Keratinocyte (primary cell): Measurements from ENCODE around the gene SYDE2. TPM values are rescaled to one million over a fixed set of nuclear protein-coding genes. Genes with fewer than 3 reads are reported as not detected.

Experiments
- DNase-seq: peaks from one replicate; pipeline ENCODE4 v3.0.0-alpha.2; 2011; ENCODE audit warnings: low read depth, missing footprints, low spot score
- FAIRE-seq: peaks from 2 replicates; lab custom pipeline; 2011; peaks lifted over from hg19 to GRCh38; lab: Jason Lieb, UNC
- H2AFZ ChIP-seq: 2 replicates; pipeline ENCODE4 v1.6.0; 2012; ENCODE audit warnings: low read length, control low read depth, inconsistent platforms; ENCODE audit not compliant: control insufficient read depth
- H3K27ac ChIP-seq: 2 replicates; pipeline ENCODE4 v1.5.1; 2011; ENCODE audit warnings: low read length; ENCODE audit not compliant: control insufficient read depth, insufficient read depth
- H3K27me3 ChIP-seq: 3 replicates; pipeline ENCODE4 v1.6.0; 2011; ENCODE audit warnings: low read length; ENCODE audit not compliant: control insufficient read depth, insufficient read depth; ENCODE audit errors: extremely low read depth
- H3K36me3 ChIP-seq, 2 experiments: 2 replicates in 1 of 2; 3 replicates in 1 of 2; pipeline ENCODE4 v1.5.1; 2011; ENCODE audit warnings: low read length in 2 of 2, mild to moderate bottlenecking in 1 of 2; ENCODE audit not compliant: control insufficient read depth in 2 of 2, insufficient read depth in 2 of 2; ENCODE audit errors: extremely low read depth in 1 of 2
- H3K4me1 ChIP-seq: 3 replicates; pipeline ENCODE4 v1.5.1; 2011; ENCODE audit warnings: low read length; ENCODE audit not compliant: control insufficient read depth, insufficient read depth; ENCODE audit errors: extremely low read depth
- H3K4me2 ChIP-seq: 3 replicates; pipeline ENCODE4 v1.6.0; 2011; ENCODE audit warnings: low read depth, low read length; ENCODE audit not compliant: control insufficient read depth, insufficient read depth; ENCODE audit errors: extremely low read depth
- H3K4me3 ChIP-seq, 3 experiments: fragments of 200-600 bp in 1 of 3; sonication (generic) in 1 of 3; 2 replicates in 2 of 3; 3 replicates in 1 of 3; pipeline ENCODE4 v1.5.1; 2011 to 2016; ENCODE audit warnings: low read length in 3 of 3, mild to moderate bottlenecking in 3 of 3, control low read depth in 2 of 3, inconsistent platforms in 1 of 3, low read depth in 1 of 3, mixed read lengths in 1 of 3, mixed run types in 1 of 3, moderate library complexity in 1 of 3; ENCODE audit not compliant: control insufficient read depth in 2 of 3, insufficient read depth in 2 of 3; ENCODE audit errors: extremely low read depth in 1 of 3
- H3K79me2 ChIP-seq: 2 replicates; pipeline ENCODE4 v1.6.0; 2012; ENCODE audit warnings: low read length; ENCODE audit not compliant: control insufficient read depth, insufficient read depth
- H3K9ac ChIP-seq: 3 replicates; pipeline ENCODE4 v1.6.0; 2011; ENCODE audit warnings: low read length; ENCODE audit not compliant: control insufficient read depth, insufficient read depth; ENCODE audit errors: extremely low read depth
- H3K9me1 ChIP-seq: 3 replicates; pipeline ENCODE4 v1.6.0; 2011; ENCODE audit warnings: low read length; ENCODE audit not compliant: control insufficient read depth, insufficient read depth; ENCODE audit errors: extremely low read depth
- H3K9me3 ChIP-seq: 2 replicates; pipeline ENCODE4 v1.5.1; 2012; ENCODE audit warnings: low read depth, low read length; ENCODE audit not compliant: control insufficient read depth
- H4K20me1 ChIP-seq: 3 replicates; pipeline ENCODE4 v1.6.0; 2011; ENCODE audit warnings: low read length; ENCODE audit not compliant: control insufficient read depth, insufficient read depth; ENCODE audit errors: extremely low read depth
- CTCF ChIP-seq, 3 experiments: IDR thresholded peaks in 1 of 3; conservative IDR thresholded peaks in 1 of 3; optimal IDR thresholded peaks in 1 of 3; 2 replicates in 2 of 3; 3 replicates in 1 of 3; pipeline versions ENCODE3 to v1.5.1; 2011; ENCODE audit warnings: low read length in 3 of 3, mild to moderate bottlenecking in 3 of 3, moderate library complexity in 2 of 3, control low read depth in 1 of 3, inconsistent platforms in 1 of 3; ENCODE audit not compliant: insufficient read depth in 2 of 3; ENCODE audit errors: extremely low read depth in 1 of 3
- EZH2 ChIP-seq: IDR thresholded peaks from one replicate; pipeline ENCODE4 v1.6.1; 2012; ENCODE audit warnings: inconsistent platforms, mild to moderate bottlenecking, low read length, moderate library complexity
- dilution Hi-C: fragments of 300-500 bp; cut with MboI; formaldehyde crosslinking; loops from one replicate; pipeline ENCODE4 v1.7.0; 2020; ENCODE audit warnings: low sequenced_read_pairs; ENCODE audit not compliant: extremely low pct_ligation_motif_present
- polyA plus RNA-seq, 5 experiments: library from polyadenylated mRNA; depleted of rRNA in 3 of 5; stranded (reverse) in 3 of 5; stranded (forward) in 1 of 5; unstranded in 1 of 5; fragments of >200 nt; gene quantifications; 1 replicate in 1 of 5; 2 replicates in 3 of 5; 3 replicates in 1 of 5; pipeline versions ENCODE4 v1.2.1 to v1.2.3, GENCODE V29; 2011 to 2012; ENCODE audit warnings: missing spikeins in 2 of 5, low read depth in 1 of 5, low replicate concordance in 1 of 5

The SYDE2 gene
- polyA plus RNA-seq, 1 donor (not counting 4 experiments of a cell fraction or from before 2014, with no cell fraction given) = 1.7 TPM

DNA sequence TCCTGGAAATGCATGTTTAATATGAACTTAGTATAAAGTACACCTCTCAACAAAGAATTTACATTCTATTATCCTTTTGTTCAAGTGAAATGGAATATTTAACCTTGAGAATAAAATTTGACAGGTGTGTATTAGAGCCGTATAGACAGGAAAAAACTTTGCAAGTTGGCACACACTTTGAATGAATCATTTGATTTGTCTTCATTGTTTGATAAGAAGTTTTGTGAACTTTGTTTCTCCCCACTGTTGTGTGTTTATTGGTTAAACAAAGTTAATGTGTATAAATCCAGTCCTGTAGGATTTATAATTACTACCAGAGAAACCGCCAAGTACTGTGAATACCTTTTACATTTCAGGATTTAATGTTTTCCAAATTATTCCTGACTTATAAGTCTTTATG is 2.0 kb downstream of the SYDE2 start:
- Histone ChIP-seq H4K20me1 (no peaks in the 10 kb centered on the region), H3K4me3 (peak overlapping the region in 2 of 3 experiments; percentile 91 to 94), H3K9me1 (no peaks in the 10 kb centered on the region), H3K27ac (no peak overlapping the region), H2AFZ (no peak overlapping the region), H3K4me1 (peaks cover 11% of the 10 kb centered on the region), H3K4me2 (peak overlapping the region; percentile 86), H3K79me2 (peaks cover 9% of the 10 kb centered on the region), H3K9me3 (no peaks in the 10 kb centered on the region), H3K9ac (no peak overlapping the region), H3K36me3 (no peaks in the 10 kb centered on the region), H3K27me3 (no peaks in the 10 kb centered on the region)
- DNase-seq (no peak), FAIRE-seq (no peak)
- dilution Hi-C loops = no loop called here
- no peak for TF ChIP-seq CTCF (optimal IDR thresholded peaks at IDR 0.05 in 1 of 3, IDR thresholded peaks at IDR 0.05 in 1 of 3, conservative IDR thresholded peaks at IDR 0.05 in 1 of 3; ENCODE audit: extremely low read depth in 1 of 3, insufficient read depth in 2 of 3, low read length in 3 of 3)
- no peak for TF ChIP-seq EZH2

DNA sequence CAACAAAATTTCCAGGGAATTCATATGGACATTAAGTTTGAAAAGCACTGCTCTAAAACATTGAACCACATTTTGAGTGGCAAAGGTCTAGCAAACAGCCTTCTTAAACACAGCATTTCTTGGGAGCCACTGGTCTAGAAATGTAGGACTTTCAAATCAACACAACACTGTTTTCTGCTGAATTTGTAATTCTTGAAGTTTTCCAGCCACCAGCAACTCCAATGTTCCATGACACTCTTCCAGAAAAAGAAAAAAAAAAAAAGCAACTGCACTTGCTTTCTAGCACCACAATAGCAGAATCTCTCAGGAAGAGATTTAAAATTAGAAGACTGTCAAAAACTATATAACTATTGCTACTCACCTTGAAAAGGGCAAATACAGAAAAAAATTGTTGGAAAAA is 4.5 kb downstream of the SYDE2 start:
- H3K4me3 ChIP-seq = no peak overlapping the region
- no peaks in the 10 kb centered on the region for H3K9me1 ChIP-seq
- no peaks in the 10 kb centered on the region for H3K9me3 ChIP-seq
- no peaks in the 10 kb centered on the region for H3K36me3 ChIP-seq
- no peaks in the 10 kb centered on the region for H4K20me1 ChIP-seq
- no peak overlapping the region for H3K27ac ChIP-seq
- no peak overlapping the region for H3K9ac ChIP-seq
- H3K4me1 ChIP-seq = peaks cover 5% of the 10 kb centered on the region
- no peak overlapping the region for H2AFZ ChIP-seq
- TF ChIP-seq CTCF (optimal IDR thresholded peaks at IDR 0.05 in 1 of 3, IDR thresholded peaks at IDR 0.05 in 1 of 3, conservative IDR thresholded peaks at IDR 0.05 in 1 of 3; ENCODE audit: extremely low read depth in 1 of 3, insufficient read depth in 2 of 3, low read length in 3 of 3) = no peak
- no peak for TF ChIP-seq EZH2
- dilution Hi-C loops = no loop called here
- H3K4me2 ChIP-seq = no peak overlapping the region
- H3K27me3 ChIP-seq = no peaks in the 10 kb centered on the region
- FAIRE-seq = no peak
- DNase-seq = no peak
- peaks cover 9% of the 10 kb centered on the region for H3K79me2 ChIP-seq
